Erythroblast (primary cell): ENCODE data around the gene SF3B4.

Source experiments
- GATA1 ChIP-seq: IDR thresholded peaks from 2 replicates; pipeline ENCODE4 v1.6.1; 2011; ENCODE audit warnings: low read depth, mild to moderate bottlenecking, control low read depth, low read length, moderate library complexity
- POLR2A ChIP-seq: IDR thresholded peaks from 2 replicates; pipeline ENCODE4 v1.6.1; 2011; ENCODE audit warnings: mild to moderate bottlenecking, low read length

DNA sequence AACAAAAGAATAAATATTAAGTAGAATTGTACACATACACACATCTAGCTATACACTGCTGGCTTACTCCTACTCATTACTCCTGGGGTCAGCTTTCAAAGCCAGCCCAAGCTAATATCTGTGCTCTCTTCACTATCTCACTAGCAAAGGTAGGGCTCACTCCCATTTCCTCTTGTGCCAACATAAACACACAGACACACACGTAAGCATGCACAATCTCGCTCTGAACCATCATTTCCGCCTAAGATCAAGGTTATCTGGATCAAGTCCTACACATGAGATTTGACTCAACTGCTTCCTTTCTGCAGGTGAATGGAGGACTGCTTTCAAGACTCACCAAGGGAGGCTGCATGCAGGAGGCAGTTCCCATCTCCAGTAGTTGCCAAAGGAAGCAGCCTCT lies 37.8 kb upstream of the SF3B4 start:
- TF ChIP-seq POLR2A (no peak), GATA1 (no peak)
